ENCODE measurements around the gene CHRNA4.

Gene CHRNA4

GRCh38 chr20:63380346-63380870 is 19.3 kb upstream of the CHRNA4 start:
- no peak for TF ChIP-seq POLR2AphosphoS5 (IDR thresholded peaks at IDR 0.05; ENCODE audit: low read depth, low read length)
- TF ChIP-seq FOXP2 (optimal IDR thresholded peaks at IDR 0.05; ENCODE audit: borderline replicate concordance, extremely low read depth, extremely low read length, insufficient read depth): no peak
- TF ChIP-seq SIN3A (IDR thresholded peaks at IDR 0.05; ENCODE audit: borderline replicate concordance, insufficient read depth, low read length): no peak
- no peak for TF ChIP-seq REST (IDR thresholded peaks at IDR 0.05; ENCODE audit: insufficient read depth in 1 of 2, low read depth in 2 of 2, low read length in 2 of 2)

GRCh38 chr20:63379296-63379695 is 18.1 kb upstream of the CHRNA4 start:
- TF ChIP-seq SIN3A (IDR thresholded peaks at IDR 0.05; ENCODE audit: borderline replicate concordance, insufficient read depth, low read length) (no peak), FOXP2 (optimal IDR thresholded peaks at IDR 0.05; ENCODE audit: borderline replicate concordance, extremely low read depth, extremely low read length, insufficient read depth) (no peak), REST (IDR thresholded peaks at IDR 0.05; ENCODE audit: insufficient read depth in 1 of 2, low read depth in 2 of 2, low read length in 2 of 2) (no peak), TAF1 (IDR thresholded peaks at IDR 0.05; ENCODE audit: borderline replicate concordance, insufficient read depth, low read length) (no peak), POLR2AphosphoS5 (IDR thresholded peaks at IDR 0.05; ENCODE audit: low read depth, low read length) (no peak)

GRCh38 chr20:63378626-63379025 is 17.5 kb upstream of the CHRNA4 start:
- no peak for TF ChIP-seq TAF1 (IDR thresholded peaks at IDR 0.05; ENCODE audit: borderline replicate concordance, insufficient read depth, low read length)
- peak; percentile 83 to 92 for TF ChIP-seq REST (IDR thresholded peaks at IDR 0.05; ENCODE audit: insufficient read depth in 1 of 2, low read depth in 2 of 2, low read length in 2 of 2)

- no peak for TF ChIP-seq TAF1 (IDR thresholded peaks at IDR 0.05; ENCODE audit: borderline replicate concordance, insufficient read depth, low read length)
- no peak for TF ChIP-seq POLR2AphosphoS5 (IDR thresholded peaks at IDR 0.05; ENCODE audit: low read depth, low read length)
- TF ChIP-seq SIN3A (IDR thresholded peaks at IDR 0.05; ENCODE audit: borderline replicate concordance, insufficient read depth, low read length): no peak
- TF ChIP-seq REST (IDR thresholded peaks at IDR 0.05; ENCODE audit: insufficient read depth in 1 of 2, low read depth in 2 of 2, low read length in 2 of 2): no peak
- no peak for TF ChIP-seq FOXP2 (optimal IDR thresholded peaks at IDR 0.05; ENCODE audit: borderline replicate concordance, extremely low read depth, extremely low read length, insufficient read depth)
Observed at GRCh38 chr20:63377951-63378381, 16.8 kb upstream of the CHRNA4 start.

GRCh38 chr20:63377256-63377941 is 16.2 kb upstream of the CHRNA4 start:
- TF ChIP-seq SIN3A (IDR thresholded peaks at IDR 0.05; ENCODE audit: borderline replicate concordance, insufficient read depth, low read length) (no peak), TAF1 (IDR thresholded peaks at IDR 0.05; ENCODE audit: borderline replicate concordance, insufficient read depth, low read length) (no peak), FOXP2 (optimal IDR thresholded peaks at IDR 0.05; ENCODE audit: borderline replicate concordance, extremely low read depth, extremely low read length, insufficient read depth) (no peak), REST (IDR thresholded peaks at IDR 0.05; ENCODE audit: insufficient read depth in 1 of 2, low read depth in 2 of 2, low read length in 2 of 2) (no peak), POLR2AphosphoS5 (IDR thresholded peaks at IDR 0.05; ENCODE audit: low read depth, low read length) (no peak)

All from PFSK-1 (cell line).